Measurements from ENCODE around the gene UGT2B15.
"Not testable (repeated sequence)": the region's sequence is repeated elsewhere in the genome, so short reads cannot be mapped to it uniquely, and the experiment has no call there.

The UGT2B15 gene

GRCh38 chr4:68658672-68659071, 11.8 kb downstream of the UGT2B15 start:
- no peak for TF ChIP-seq CTCF (IDR thresholded peaks at IDR 0.05; ENCODE audit: extremely low read depth, missing control alignments)
- no peak for DNase-seq (ENCODE audit: low spot score)

- DNase-seq (ENCODE audit: low spot score): not testable (repeated sequence)
Observed at GRCh38 chr4:68657022-68657594, 13.3 kb downstream of the UGT2B15 start.

DNA sequence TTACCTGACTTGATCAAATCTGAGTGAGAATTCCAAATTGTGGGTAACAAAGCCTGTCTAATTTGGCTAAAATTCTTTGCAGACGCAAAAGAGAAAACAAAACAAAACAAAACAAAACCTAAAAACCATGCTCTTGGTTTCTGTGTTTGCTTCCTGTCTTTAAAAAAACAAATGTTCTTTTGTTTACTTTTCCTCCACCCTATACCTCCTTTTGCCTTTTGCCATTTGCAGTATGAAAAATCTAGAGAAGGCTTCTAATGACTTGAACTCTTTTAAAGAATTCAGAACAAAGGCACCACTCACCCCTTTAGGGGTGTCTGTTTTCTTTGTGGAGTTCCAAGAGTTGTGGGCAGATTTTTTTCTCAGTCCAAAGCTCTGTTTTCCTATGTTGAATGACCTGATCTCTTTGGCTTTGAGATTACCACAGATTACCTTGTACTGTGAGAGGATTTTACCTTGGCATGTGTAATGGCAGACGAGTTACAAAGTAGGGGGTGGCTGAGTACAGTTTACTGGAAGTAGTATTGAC, 13.9 kb downstream of the UGT2B15 start:
- DNase-seq (ENCODE audit: low spot score): not testable (repeated sequence)

DNA sequence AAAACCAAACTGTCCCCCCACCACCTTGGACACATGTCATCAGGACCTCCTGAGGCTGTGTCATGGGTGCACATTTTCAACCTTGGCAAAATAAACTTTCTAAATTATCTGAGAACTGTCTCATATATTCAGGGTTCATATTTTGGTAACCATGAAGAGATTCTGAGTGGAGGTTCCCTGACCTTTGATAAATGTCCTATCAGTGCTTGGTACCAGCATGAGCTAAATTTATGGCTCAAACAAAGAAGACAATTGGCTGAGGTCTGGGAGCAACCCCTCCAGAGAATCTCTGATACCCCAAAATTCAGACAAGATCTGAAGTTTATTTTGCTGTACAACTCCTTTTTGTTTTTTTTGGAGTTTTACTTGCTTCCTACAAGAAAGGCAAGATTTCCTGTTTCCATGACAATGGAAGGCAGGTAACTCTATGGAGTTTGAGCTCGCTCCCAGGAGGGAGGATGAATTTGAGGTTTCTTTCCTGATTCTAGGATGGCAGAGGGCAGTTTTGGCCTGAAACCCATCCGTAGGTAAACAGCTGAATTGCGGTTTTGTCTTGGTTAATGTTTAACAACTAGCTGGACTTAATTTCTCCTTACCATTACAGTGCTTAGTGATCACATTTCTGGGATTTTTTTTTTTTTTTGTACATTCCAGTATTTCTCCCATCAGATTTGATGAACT, 14.5 kb downstream of the UGT2B15 start:
- no peak for DNase-seq (ENCODE audit: low spot score)
- no peak for TF ChIP-seq CTCF (IDR thresholded peaks at IDR 0.05; ENCODE audit: extremely low read depth, missing control alignments)

DNA sequence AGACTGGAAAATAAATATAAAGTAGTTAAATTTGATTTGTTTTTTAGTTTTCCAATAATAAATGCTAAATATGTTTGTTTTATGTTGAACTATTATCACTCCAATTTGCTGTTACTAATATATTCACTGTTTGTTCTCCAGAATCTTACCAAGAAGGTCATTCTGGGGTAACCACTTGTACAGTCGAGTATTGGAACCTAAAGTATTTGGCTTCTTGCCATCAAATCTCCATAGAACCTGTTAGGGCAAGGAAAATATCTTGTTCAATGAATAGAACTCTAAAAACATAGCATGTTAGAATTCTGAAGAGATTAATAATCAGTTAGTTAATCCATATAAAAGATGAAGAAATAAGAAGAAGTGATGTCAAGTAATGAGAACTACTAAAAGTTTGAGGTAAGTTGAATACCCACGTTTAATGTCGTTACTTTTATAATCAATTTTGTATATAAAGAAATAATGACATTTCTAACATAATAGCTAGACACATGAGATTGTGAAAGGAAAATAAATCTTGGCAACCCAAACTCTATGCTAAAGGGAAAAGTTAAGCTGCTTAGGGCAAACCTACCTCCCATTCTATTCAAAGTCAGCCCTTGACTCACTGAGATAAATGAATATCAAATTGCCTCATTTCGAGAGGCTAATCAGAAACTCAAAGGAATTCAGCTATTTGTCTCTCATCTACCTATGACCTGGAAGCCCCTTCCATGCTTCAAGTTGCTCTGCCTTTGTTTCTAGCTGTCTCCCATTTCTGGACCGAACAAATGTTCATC, 15.3 kb downstream of the UGT2B15 start:
- no peak for TF ChIP-seq CTCF (IDR thresholded peaks at IDR 0.05; ENCODE audit: extremely low read depth, missing control alignments)

DNA sequence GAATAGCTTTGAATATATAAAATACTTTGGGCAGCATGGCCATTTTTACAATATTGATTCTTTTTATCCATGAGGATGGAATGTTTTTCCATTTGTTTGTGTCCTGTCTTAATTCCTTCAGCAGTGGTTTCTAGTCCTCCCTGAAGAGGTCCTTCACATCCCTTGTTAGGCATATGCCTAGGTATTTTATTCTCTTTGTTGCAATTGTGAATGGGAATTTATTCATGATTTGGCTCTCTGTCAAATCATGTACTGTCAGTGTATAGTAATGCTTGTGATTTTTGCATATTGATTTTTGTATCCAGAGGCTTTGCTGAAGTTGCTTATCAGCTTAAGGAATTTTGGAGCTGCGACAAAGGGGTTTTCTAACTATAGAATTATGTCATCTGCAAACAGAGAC, 18.5 kb downstream of the UGT2B15 start:
- no peak for TF ChIP-seq CTCF (IDR thresholded peaks at IDR 0.05; ENCODE audit: extremely low read depth, missing control alignments)
- DNase-seq (ENCODE audit: low spot score): no peak

More for the DNA sequence above, 15.3 kb downstream of the UGT2B15 start:
- DNase-seq (ENCODE audit: low spot score): no peak

GRCh38 chr4:68630371-68630770, 40.1 kb downstream of the UGT2B15 start:
- no peak for DNase-seq (ENCODE audit: low spot score)
- TF ChIP-seq CTCF (IDR thresholded peaks at IDR 0.05; ENCODE audit: extremely low read depth, missing control alignments): no peak

DNA sequence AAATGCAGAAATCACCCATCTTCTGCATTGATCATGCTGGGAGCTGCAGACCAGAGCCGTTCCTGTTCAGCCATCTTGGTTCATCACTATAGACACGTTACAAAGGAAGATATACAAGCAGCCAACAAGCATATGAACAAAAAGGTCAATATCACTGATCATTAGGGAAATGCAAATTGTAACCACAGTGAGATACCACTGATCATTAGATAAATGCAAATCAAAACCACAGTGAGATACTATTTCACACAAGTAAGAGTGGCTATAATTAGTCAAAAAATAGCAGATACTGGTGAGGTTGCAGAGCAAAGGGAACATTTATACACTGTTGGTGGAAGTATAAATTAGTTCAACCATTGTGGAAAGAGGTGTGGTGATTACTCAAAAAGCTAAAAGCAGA, 47.7 kb downstream of the UGT2B15 start:
- DNase-seq (ENCODE audit: low spot score): not testable (repeated sequence)

Measured in GM20000 (cell line).